Measurements from ENCODE around the gene LRFN2. TPM values are rescaled to one million over a fixed set of nuclear protein-coding genes. Genes with fewer than 3 reads are reported as not detected.

LRFN2 gene
- total and polyA plus RNA-seq, 4 donors, result under 0.01 to 0.01 TPM; not detected in 2

GRCh38 chr6:40486576-40486975 lies 100.6 kb downstream of the LRFN2 start:
- Histone ChIP-seq H3K27me3 (ENCODE audit: control insufficient read depth in 4 of 4, insufficient read depth in 4 of 4, low read length in 3 of 4) (no peaks in the 10 kb centered on the region), H3K9ac (ENCODE audit: low read depth in 1 of 2, low read length in 2 of 2) (no peak overlapping the region), H3K36me3 (ENCODE audit: control insufficient read depth in 4 of 4, insufficient read depth in 3 of 4, low read depth in 1 of 4, low read length in 3 of 4) (no peaks in the 10 kb centered on the region), H3K4me3 (ENCODE audit: low read depth in 1 of 3, low read length in 3 of 3) (no peak overlapping the region), H3K27ac (ENCODE audit: low read depth in 1 of 2, low read length in 2 of 2) (no peak overlapping the region), H3K4me1 (ENCODE audit: control insufficient read depth in 4 of 4, insufficient read depth in 4 of 4, low read length in 3 of 4) (no peaks in the 10 kb centered on the region), H3K9me3 (ENCODE audit: control insufficient read depth in 4 of 4, low read length in 3 of 4) (no peaks in the 10 kb centered on the region)
- WGBS, result 81% methylated on average over 4 of the region's 4 CpGs
- DNase-seq (ENCODE audit: low spot score), result no peak
- TF ChIP-seq SP1 (IDR thresholded peaks at IDR 0.05), result no peak

GRCh38 chr6:40485795-40486194 lies 101.4 kb downstream of the LRFN2 start:
- Histone ChIP-seq H3K4me1 (ENCODE audit: control insufficient read depth in 4 of 4, insufficient read depth in 4 of 4, low read length in 3 of 4) (no peaks in the 10 kb centered on the region), H3K9ac (ENCODE audit: low read depth in 1 of 2, low read length in 2 of 2) (no peak overlapping the region), H3K4me3 (ENCODE audit: low read depth in 1 of 3, low read length in 3 of 3) (no peak overlapping the region), H3K9me3 (ENCODE audit: control insufficient read depth in 4 of 4, low read length in 3 of 4) (no peaks in the 10 kb centered on the region), H3K27me3 (ENCODE audit: control insufficient read depth in 4 of 4, insufficient read depth in 4 of 4, low read length in 3 of 4) (no peaks in the 10 kb centered on the region), H3K27ac (ENCODE audit: low read depth in 1 of 2, low read length in 2 of 2) (no peak overlapping the region), H3K36me3 (ENCODE audit: control insufficient read depth in 4 of 4, insufficient read depth in 3 of 4, low read depth in 1 of 4, low read length in 3 of 4) (no peaks in the 10 kb centered on the region)
- WGBS, result 85% methylated on average over 2 of the region's 2 CpGs
- no peak for DNase-seq (ENCODE audit: low spot score)
- TF ChIP-seq, protein P1, sequence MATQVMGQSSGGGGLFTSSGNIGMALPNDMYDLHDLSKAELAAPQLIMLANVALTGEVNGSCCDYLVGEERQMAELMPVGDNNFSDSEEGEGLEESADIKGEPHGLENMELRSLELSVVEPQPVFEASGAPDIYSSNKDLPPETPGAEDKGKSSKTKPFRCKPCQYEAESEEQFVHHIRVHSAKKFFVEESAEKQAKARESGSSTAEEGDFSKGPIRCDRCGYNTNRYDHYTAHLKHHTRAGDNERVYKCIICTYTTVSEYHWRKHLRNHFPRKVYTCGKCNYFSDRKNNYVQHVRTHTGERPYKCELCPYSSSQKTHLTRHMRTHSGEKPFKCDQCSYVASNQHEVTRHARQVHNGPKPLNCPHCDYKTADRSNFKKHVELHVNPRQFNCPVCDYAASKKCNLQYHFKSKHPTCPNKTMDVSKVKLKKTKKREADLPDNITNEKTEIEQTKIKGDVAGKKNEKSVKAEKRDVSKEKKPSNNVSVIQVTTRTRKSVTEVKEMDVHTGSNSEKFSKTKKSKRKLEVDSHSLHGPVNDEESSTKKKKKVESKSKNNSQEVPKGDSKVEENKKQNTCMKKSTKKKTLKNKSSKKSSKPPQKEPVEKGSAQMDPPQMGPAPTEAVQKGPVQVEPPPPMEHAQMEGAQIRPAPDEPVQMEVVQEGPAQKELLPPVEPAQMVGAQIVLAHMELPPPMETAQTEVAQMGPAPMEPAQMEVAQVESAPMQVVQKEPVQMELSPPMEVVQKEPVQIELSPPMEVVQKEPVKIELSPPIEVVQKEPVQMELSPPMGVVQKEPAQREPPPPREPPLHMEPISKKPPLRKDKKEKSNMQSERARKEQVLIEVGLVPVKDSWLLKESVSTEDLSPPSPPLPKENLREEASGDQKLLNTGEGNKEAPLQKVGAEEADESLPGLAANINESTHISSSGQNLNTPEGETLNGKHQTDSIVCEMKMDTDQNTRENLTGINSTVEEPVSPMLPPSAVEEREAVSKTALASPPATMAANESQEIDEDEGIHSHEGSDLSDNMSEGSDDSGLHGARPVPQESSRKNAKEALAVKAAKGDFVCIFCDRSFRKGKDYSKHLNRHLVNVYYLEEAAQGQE (IDR thresholded peaks at IDR 0.05), result no peak
- TF ChIP-seq HNF4G (IDR thresholded peaks at IDR 0.05) (no peak), CTCF (IDR thresholded peaks at IDR 0.05; ENCODE audit: low read depth, low read length, missing input control) (no peak), RAD21 (IDR thresholded peaks at IDR 0.05) (no peak), RXRA (IDR thresholded peaks at IDR 0.05) (no peak)

- Histone ChIP-seq H3K27me3 (ENCODE audit: control insufficient read depth in 4 of 4, insufficient read depth in 4 of 4, low read length in 3 of 4) (no peaks in the 10 kb centered on the region), H3K9ac (ENCODE audit: low read depth in 1 of 2, low read length in 2 of 2) (no peak overlapping the region), H3K9me3 (ENCODE audit: control insufficient read depth in 4 of 4, low read length in 3 of 4) (no peaks in the 10 kb centered on the region), H3K4me3 (ENCODE audit: low read depth in 1 of 3, low read length in 3 of 3) (no peak overlapping the region), H3K27ac (ENCODE audit: low read depth in 1 of 2, low read length in 2 of 2) (no peak overlapping the region), H3K36me3 (ENCODE audit: control insufficient read depth in 4 of 4, insufficient read depth in 3 of 4, low read depth in 1 of 4, low read length in 3 of 4) (no peaks in the 10 kb centered on the region), H3K4me1 (ENCODE audit: control insufficient read depth in 4 of 4, insufficient read depth in 4 of 4, low read length in 3 of 4) (no peaks in the 10 kb centered on the region)
- TF ChIP-seq MAX (IDR thresholded peaks at IDR 0.05) (no peak), GABPA (IDR thresholded peaks at IDR 0.05 in 1 of 2, conservative IDR thresholded peaks at IDR 0.05 in 1 of 2) (no peak), NR2F2 (IDR thresholded peaks at IDR 0.05) (no peak), FOXA2 (IDR thresholded peaks at IDR 0.05) (no peak), SP1 (IDR thresholded peaks at IDR 0.05) (no peak), HNF4G (IDR thresholded peaks at IDR 0.05) (no peak), RAD21 (IDR thresholded peaks at IDR 0.05) (no peak), RXRA (IDR thresholded peaks at IDR 0.05) (no peak), CTCF (IDR thresholded peaks at IDR 0.05; ENCODE audit: low read depth, low read length, missing input control) (no peak), FOXA1 (IDR thresholded peaks at IDR 0.05) (no peak)
- TF ChIP-seq, protein P1 (IDR thresholded peaks at IDR 0.05), result no peak
- 26% methylated on average over 2 of the region's 2 CpGs for WGBS
- DNase-seq (ENCODE audit: low spot score), result no peak
Observed at GRCh38 chr6:40485300-40485699, 101.9 kb downstream of the LRFN2 start.
